GM18499 (cell line): ENCODE measurements around the gene DTNBP1.

ENCODE experiments used
- ATAC-seq: cut with Tn5 transposase; IDR thresholded peaks from one replicate; pipeline ENCODE4 v1.9.1; 2021; ENCODE audit warnings: moderate number of reproducible peaks; ENCODE audit not compliant: insufficient read depth, unreplicated experiment

DTNBP1 gene

GRCh38 chr6:15538766-15539495 lies 123.9 kb downstream of the DTNBP1 start:
- ATAC-seq = no peak

- ATAC-seq = no peak
Observed at GRCh38 chr6:15538106-15538505, 124.7 kb downstream of the DTNBP1 start.

GRCh38 chr6:15536198-15536955 lies 126.5 kb downstream of the DTNBP1 start:
- no peak for ATAC-seq

- ATAC-seq = no peak
Observed at GRCh38 chr6:15535495-15536197, 127.2 kb downstream of the DTNBP1 start.

- no peak for ATAC-seq
Observed at GRCh38 chr6:15534974-15535373, 127.9 kb downstream of the DTNBP1 start.

GRCh38 chr6:15533379-15534026 lies 129.3 kb downstream of the DTNBP1 start:
- ATAC-seq = no peak

GRCh38 chr6:15531973-15532372 lies 130.9 kb downstream of the DTNBP1 start:
- ATAC-seq = no peak

GRCh38 chr6:15530411-15530810 lies 132.4 kb downstream of the DTNBP1 start:
- no peak for ATAC-seq

- no peak for ATAC-seq
Observed at GRCh38 chr6:15528870-15529269, 134.0 kb downstream of the DTNBP1 start.

GRCh38 chr6:15527838-15528617 lies 134.8 kb downstream of the DTNBP1 start:
- no peak for ATAC-seq

- no peak for ATAC-seq
Observed at GRCh38 chr6:15526212-15526701, 136.6 kb downstream of the DTNBP1 start.

- ATAC-seq = no peak
Observed at GRCh38 chr6:15524861-15525401, 137.9 kb downstream of the DTNBP1 start.

GRCh38 chr6:15523679-15524630 lies 138.9 kb downstream of the DTNBP1 start:
- no peak for ATAC-seq

- no peak for ATAC-seq
Observed at GRCh38 chr6:15522856-15523529, 139.8 kb downstream of the DTNBP1 start.

- no peak for ATAC-seq
Observed at GRCh38 chr6:15522427-15522826, 140.4 kb downstream of the DTNBP1 start.

GRCh38 chr6:15522026-15522425 lies 140.8 kb downstream of the DTNBP1 start:
- ATAC-seq = no peak

GRCh38 chr6:15521582-15521981 lies 141.2 kb downstream of the DTNBP1 start:
- no peak for ATAC-seq
